ENCODE results near the gene SEMA4D. TPM values are rescaled to one million over a fixed set of nuclear protein-coding genes. Genes with fewer than 3 reads are reported as not detected.

Gene SEMA4D
- total and polyA plus RNA-seq, 2 of the 13 experiments (the other 11 are each of a cell fraction or from before 2014, with no cell fraction given) = 0.13 to 0.16 TPM

DNA sequence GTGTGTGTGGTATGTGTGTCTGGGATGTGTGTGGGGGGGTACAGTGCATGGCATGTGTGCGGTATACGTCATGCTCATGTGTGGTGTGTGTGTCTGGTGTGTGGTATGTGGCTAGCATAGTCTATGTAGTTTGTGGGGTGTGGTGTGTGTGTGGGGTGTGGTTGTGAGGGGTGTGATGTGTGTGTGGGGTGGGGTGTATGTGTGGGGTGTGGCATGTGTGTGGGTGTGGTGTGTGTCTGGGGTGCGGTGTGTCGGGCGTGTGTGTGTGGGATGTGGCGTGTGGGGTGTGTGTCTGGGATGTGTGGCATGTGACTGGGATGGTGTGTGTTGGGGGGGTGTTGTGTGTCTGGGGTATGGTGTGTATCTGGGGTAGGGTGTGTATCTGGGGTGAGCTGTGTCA lies 127.3 kb downstream of the SEMA4D start:
- H3K9ac ChIP-seq (ENCODE audit: insufficient read depth, low read depth, low read length) = no peak overlapping the region
- H3K36me3 ChIP-seq (replicated peaks in 1 of 2; ENCODE audit: control insufficient read depth in 1 of 2, insufficient read depth in 2 of 2, low read length in 2 of 2) = no peaks in the 10 kb centered on the region
- H3K4me1 ChIP-seq (ENCODE audit: insufficient read depth, low read length) = peaks cover 35% of the 10 kb centered on the region
- no peaks in the 10 kb centered on the region for H3K9me3 ChIP-seq (ENCODE audit: low read length)
- 79% methylated on average over 6 of the region's 6 CpGs for WGBS (ENCODE audit: low lambda C conversion rate)
- no peaks in the 10 kb centered on the region for H3K79me2 ChIP-seq (ENCODE audit: insufficient read depth, low read length)
- DNase-seq (ENCODE audit: low spot score) = no peak
- ChIA-PET POLR2A (no interaction called here), CTCF (ENCODE audit: low intra/inter-chr PET ratio, low total read pairs) (no interaction called here)
- TF ChIP-seq, protein P1, sequence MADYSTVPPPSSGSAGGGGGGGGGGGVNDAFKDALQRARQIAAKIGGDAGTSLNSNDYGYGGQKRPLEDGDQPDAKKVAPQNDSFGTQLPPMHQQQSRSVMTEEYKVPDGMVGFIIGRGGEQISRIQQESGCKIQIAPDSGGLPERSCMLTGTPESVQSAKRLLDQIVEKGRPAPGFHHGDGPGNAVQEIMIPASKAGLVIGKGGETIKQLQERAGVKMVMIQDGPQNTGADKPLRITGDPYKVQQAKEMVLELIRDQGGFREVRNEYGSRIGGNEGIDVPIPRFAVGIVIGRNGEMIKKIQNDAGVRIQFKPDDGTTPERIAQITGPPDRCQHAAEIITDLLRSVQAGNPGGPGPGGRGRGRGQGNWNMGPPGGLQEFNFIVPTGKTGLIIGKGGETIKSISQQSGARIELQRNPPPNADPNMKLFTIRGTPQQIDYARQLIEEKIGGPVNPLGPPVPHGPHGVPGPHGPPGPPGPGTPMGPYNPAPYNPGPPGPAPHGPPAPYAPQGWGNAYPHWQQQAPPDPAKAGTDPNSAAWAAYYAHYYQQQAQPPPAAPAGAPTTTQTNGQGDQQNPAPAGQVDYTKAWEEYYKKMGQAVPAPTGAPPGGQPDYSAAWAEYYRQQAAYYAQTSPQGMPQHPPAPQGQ (CRISPR knock-in tag; IDR thresholded peaks at IDR 0.05; ENCODE audit: borderline replicate concordance) = no peak
- TF ChIP-seq SMYD3 (CRISPR knock-in tag; IDR thresholded peaks at IDR 0.05) = no peak
- TF ChIP-seq, protein P2, sequence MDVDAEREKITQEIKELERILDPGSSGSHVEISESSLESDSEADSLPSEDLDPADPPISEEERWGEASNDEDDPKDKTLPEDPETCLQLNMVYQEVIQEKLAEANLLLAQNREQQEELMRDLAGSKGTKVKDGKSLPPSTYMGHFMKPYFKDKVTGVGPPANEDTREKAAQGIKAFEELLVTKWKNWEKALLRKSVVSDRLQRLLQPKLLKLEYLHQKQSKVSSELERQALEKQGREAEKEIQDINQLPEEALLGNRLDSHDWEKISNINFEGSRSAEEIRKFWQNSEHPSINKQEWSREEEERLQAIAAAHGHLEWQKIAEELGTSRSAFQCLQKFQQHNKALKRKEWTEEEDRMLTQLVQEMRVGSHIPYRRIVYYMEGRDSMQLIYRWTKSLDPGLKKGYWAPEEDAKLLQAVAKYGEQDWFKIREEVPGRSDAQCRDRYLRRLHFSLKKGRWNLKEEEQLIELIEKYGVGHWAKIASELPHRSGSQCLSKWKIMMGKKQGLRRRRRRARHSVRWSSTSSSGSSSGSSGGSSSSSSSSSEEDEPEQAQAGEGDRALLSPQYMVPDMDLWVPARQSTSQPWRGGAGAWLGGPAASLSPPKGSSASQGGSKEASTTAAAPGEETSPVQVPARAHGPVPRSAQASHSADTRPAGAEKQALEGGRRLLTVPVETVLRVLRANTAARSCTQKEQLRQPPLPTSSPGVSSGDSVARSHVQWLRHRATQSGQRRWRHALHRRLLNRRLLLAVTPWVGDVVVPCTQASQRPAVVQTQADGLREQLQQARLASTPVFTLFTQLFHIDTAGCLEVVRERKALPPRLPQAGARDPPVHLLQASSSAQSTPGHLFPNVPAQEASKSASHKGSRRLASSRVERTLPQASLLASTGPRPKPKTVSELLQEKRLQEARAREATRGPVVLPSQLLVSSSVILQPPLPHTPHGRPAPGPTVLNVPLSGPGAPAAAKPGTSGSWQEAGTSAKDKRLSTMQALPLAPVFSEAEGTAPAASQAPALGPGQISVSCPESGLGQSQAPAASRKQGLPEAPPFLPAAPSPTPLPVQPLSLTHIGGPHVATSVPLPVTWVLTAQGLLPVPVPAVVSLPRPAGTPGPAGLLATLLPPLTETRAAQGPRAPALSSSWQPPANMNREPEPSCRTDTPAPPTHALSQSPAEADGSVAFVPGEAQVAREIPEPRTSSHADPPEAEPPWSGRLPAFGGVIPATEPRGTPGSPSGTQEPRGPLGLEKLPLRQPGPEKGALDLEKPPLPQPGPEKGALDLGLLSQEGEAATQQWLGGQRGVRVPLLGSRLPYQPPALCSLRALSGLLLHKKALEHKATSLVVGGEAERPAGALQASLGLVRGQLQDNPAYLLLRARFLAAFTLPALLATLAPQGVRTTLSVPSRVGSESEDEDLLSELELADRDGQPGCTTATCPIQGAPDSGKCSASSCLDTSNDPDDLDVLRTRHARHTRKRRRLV (CRISPR knock-in tag; IDR thresholded peaks at IDR 0.05) = no peak
- TF ChIP-seq TCF7 (IDR thresholded peaks at IDR 0.05; ENCODE audit: low read depth) = no peak
- TF ChIP-seq, protein P3, sequence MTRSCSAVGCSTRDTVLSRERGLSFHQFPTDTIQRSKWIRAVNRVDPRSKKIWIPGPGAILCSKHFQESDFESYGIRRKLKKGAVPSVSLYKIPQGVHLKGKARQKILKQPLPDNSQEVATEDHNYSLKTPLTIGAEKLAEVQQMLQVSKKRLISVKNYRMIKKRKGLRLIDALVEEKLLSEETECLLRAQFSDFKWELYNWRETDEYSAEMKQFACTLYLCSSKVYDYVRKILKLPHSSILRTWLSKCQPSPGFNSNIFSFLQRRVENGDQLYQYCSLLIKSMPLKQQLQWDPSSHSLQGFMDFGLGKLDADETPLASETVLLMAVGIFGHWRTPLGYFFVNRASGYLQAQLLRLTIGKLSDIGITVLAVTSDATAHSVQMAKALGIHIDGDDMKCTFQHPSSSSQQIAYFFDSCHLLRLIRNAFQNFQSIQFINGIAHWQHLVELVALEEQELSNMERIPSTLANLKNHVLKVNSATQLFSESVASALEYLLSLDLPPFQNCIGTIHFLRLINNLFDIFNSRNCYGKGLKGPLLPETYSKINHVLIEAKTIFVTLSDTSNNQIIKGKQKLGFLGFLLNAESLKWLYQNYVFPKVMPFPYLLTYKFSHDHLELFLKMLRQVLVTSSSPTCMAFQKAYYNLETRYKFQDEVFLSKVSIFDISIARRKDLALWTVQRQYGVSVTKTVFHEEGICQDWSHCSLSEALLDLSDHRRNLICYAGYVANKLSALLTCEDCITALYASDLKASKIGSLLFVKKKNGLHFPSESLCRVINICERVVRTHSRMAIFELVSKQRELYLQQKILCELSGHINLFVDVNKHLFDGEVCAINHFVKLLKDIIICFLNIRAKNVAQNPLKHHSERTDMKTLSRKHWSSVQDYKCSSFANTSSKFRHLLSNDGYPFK (CRISPR knock-in tag; IDR thresholded peaks at IDR 0.05; ENCODE audit: borderline replicate concordance) = no peak
- no peak for TF ChIP-seq ZBTB39 (CRISPR knock-in tag; IDR thresholded peaks at IDR 0.05)
- TF ChIP-seq ATM (IDR thresholded peaks at IDR 0.05; ENCODE audit: borderline replicate concordance) = no peak
- TF ChIP-seq, protein P4, sequence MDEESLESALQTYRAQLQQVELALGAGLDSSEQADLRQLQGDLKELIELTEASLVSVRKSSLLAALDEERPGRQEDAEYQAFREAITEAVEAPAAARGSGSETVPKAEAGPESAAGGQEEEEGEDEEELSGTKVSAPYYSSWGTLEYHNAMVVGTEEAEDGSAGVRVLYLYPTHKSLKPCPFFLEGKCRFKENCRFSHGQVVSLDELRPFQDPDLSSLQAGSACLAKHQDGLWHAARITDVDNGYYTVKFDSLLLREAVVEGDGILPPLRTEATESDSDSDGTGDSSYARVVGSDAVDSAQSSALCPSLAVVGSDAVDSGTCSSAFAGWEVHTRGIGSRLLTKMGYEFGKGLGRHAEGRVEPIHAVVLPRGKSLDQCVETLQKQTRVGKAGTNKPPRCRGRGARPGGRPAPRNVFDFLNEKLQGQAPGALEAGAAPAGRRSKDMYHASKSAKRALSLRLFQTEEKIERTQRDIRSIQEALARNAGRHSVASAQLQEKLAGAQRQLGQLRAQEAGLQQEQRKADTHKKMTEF (CRISPR knock-in tag; IDR thresholded peaks at IDR 0.05) = no peak
- intact Hi-C loops (cut with micrococcal nuclease; ENCODE audit: unreplicated experiment) = no loop called here
- H2AFZ ChIP-seq (ENCODE audit: low read length) = no peak overlapping the region
- no peak for FAIRE-seq
- H3K27ac ChIP-seq (ENCODE audit: extremely low read length, insufficient read depth, low read length) = no peak overlapping the region
- H4K20me1 ChIP-seq (ENCODE audit: insufficient read depth, low read length) = no peaks in the 10 kb centered on the region
- no peak overlapping the region for H3K4me3 ChIP-seq (replicated peaks in 1 of 3; ENCODE audit: insufficient read depth in 1 of 3, low read depth in 2 of 3, low read length in 3 of 3)
- no peak overlapping the region for H3K4me2 ChIP-seq (ENCODE audit: low read depth, low read length)
- in situ Hi-C loops (cut with HindIII; ENCODE audit: extremely low pct_ligation_motif_present, low pct_unique_long_range_greater_than_20kb) = no loop called here
- peaks cover 0 to 6% of the 10 kb centered on the region in 2 experiments; a peak in 1 of 5 replicates for H3K27me3 ChIP-seq (ENCODE audit: control insufficient read depth in 1 of 2, insufficient read depth in 2 of 2, low read length in 2 of 2)
- no TSS peak for BruUV-seq (replicated peaks)
- no peak for ATAC-seq
